Type B pancreatic cell (in vitro differentiated cells): ENCODE measurements around the gene FAM199X. TPM values are rescaled to one million over a fixed set of nuclear protein-coding genes. Genes with fewer than 3 reads are reported as not detected.

Experiments used
- DNase-seq: peaks from one replicate; pipeline ENCODE4 v3.0.0; 2021; ENCODE audit warnings: mixed read lengths; ENCODE audit not compliant: unreplicated experiment; ENCODE audit errors: extremely low spot score
- H3K27ac Mint-ChIP-seq: 2 replicates; pipeline ENCODE4 v1.8.0; 2021; ENCODE audit warnings: mild to moderate bottlenecking, mixed read lengths
- H3K27me3 Mint-ChIP-seq: 2 replicates; pipeline ENCODE4 v1.8.0; 2021; ENCODE audit warnings: mixed read lengths
- H3K36me3 Mint-ChIP-seq: 2 replicates; pipeline ENCODE4 v1.8.0; 2021; ENCODE audit warnings: mixed read lengths
- H3K4me1 Mint-ChIP-seq: one replicate; pipeline ENCODE4 v1.8.0; 2021; ENCODE audit warnings: mixed read lengths; ENCODE audit not compliant: unreplicated experiment
- H3K4me3 Mint-ChIP-seq: 2 replicates; pipeline ENCODE4 v1.8.0; 2021; ENCODE audit warnings: mild to moderate bottlenecking, mixed read lengths
- H3K9me3 Mint-ChIP-seq: 2 replicates; pipeline ENCODE4 v1.8.0; 2021; ENCODE audit warnings: mixed read lengths
- CTCF ChIP-seq: fragments of 200-600 bp; sonication (generic); conservative IDR thresholded peaks from 2 replicates; pipeline ENCODE4 v1.5.0; 2021; ENCODE audit warnings: antibody characterized with exemption, mild to moderate bottlenecking
- total RNA-seq: library from RNA; stranded (reverse); gene quantifications from 2 replicates; pipeline ENCODE4 v1.2.1, GENCODE V29; 2021; ENCODE audit warnings: low replicate concordance

FAM199X gene
- total RNA-seq, 1 donor from 2014 or later: 17.4 TPM

- Mint-ChIP-seq H3K27me3 (no peaks in the 10 kb centered on the region), H3K4me1 (no peaks in the 10 kb centered on the region), H3K9me3 (no peaks in the 10 kb centered on the region), H3K27ac (no peak overlapping the region), H3K4me3 (no peak overlapping the region), H3K36me3 (peaks cover 3% of the 10 kb centered on the region)
- no peak for DNase-seq
- no peak for TF ChIP-seq CTCF
Observed at GRCh38 chrX:104130808-104131207, 35.4 kb upstream of the FAM199X start.

DNA sequence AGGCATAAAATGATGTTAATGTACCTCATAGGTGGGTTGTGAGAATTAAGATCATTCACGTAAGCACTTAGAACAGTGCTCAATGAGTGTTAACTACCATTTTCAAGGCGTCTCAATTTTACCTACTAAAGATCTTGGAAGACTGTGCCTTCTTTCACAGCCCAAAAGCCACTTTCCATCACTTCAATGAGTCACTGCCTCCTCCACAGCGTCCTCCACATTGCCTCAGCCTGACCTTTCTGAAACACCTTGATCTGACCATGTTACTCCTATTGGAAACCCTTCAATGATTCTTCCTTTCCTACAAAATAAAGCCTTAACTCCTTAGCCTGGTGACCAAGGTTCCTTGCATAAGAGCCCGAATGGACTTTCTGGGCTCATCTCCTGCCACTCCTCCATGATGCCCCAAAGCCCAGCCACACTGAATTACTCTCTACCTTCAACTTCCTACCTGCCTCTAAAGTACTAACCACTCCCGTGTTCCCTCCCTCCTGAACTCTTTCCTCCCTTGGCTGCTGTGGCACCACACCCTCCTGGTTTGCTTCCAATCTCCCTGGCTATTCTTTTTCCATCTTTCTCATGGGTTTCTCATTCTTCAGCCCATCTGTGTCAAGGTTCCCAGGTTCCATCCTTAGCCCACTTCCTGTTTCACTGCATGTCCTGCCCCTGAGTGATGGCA is 31.5 kb upstream of the FAM199X start:
- no peak for TF ChIP-seq CTCF
- Mint-ChIP-seq H3K27ac (no peak overlapping the region), H3K36me3 (peaks cover 3% of the 10 kb centered on the region), H3K4me3 (no peak overlapping the region), H3K27me3 (no peaks in the 10 kb centered on the region), H3K4me1 (no peaks in the 10 kb centered on the region), H3K9me3 (no peaks in the 10 kb centered on the region)
- no peak for DNase-seq

DNA sequence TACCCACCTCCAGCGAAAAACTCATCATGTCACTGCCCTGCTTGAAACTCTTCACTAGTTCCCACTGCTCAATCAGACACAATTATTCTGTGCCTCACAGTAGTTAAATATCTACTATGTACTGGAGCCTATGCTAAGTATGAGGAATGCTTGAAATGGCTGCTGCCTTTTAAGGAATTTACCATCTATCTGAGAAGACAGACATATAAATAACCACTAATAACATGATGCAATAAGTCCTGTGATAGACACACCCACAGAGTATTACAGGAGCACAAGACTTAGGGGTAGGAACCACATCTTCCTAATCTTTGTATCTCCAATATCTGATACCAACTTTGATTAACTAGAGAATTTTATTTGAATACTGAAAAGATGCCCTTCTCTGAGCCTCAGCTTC is 30.6 kb upstream of the FAM199X start:
- Mint-ChIP-seq H3K27ac (no peak overlapping the region), H3K4me3 (no peak overlapping the region), H3K36me3 (peaks cover 1% of the 10 kb centered on the region), H3K4me1 (no peaks in the 10 kb centered on the region), H3K27me3 (no peaks in the 10 kb centered on the region), H3K9me3 (no peaks in the 10 kb centered on the region)
- no peak for DNase-seq
- no peak for TF ChIP-seq CTCF

DNA sequence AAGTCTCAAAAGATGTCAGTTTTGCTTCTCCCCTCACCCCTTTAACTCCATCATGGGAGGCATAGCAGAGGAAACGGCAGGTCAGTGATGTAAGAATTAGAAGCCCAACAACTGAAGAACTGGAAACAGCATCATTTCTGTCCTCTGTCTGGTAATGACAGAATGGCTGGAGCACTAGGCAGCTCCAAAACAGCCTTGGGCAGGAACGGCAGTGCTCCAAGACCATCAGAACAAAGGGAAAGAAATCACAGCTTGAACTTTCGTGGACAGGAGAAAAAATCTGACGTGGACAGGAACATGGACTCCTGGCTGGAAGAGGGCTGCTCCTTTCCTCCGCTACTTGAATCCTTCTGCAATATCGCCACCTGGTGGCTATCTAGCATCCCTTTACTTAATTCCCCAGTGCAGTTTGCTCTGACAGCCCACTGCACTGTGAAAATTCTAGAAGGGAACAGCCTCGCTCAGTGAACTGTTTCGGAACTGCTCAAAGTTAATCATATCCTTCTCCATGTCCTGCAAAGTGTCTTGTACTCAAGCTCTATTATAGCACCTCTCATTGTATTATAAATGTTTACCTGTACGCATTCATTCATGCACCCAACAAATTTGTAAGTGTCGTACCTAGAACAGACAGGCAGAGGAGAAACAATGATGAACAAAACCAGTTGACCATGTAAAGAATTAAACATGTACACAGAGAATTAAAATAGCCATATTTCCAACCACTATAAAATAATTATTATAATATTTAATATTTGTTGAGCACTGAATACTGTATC is 29.8 kb upstream of the FAM199X start:
- H3K27ac Mint-ChIP-seq: peak overlapping the region; percentile 59
- no peaks in the 10 kb centered on the region for H3K27me3 Mint-ChIP-seq
- H3K36me3 Mint-ChIP-seq: no peaks in the 10 kb centered on the region
- peak; percentile 86 for TF ChIP-seq CTCF
- no peak for DNase-seq
- peak overlapping the region; percentile 80 for H3K4me3 Mint-ChIP-seq
- no peaks in the 10 kb centered on the region for H3K9me3 Mint-ChIP-seq
- H3K4me1 Mint-ChIP-seq: no peaks in the 10 kb centered on the region

DNA sequence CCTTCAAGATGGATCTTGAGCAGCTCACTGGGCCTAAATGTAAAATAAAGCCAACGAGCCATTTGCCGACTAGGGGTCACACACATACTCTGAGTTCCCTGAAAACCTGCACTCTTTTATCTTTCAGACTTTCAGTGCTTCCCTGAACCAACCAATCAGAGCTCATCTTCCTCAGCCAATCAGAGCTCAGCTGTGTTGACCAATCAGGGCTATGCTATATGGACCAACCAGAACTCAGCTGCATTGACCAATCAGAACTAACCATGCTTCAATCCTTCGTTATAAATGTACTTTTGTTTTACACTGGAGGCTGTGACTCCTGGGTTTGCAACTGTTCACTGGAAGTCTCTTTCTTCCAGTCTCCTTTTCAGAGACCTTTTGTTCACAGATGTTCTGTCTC is 28.8 kb upstream of the FAM199X start:
- Mint-ChIP-seq H3K9me3 (no peaks in the 10 kb centered on the region), H3K27me3 (no peaks in the 10 kb centered on the region), H3K27ac (no peak overlapping the region), H3K4me1 (no peaks in the 10 kb centered on the region), H3K36me3 (no peaks in the 10 kb centered on the region), H3K4me3 (no peak overlapping the region)
- DNase-seq: no peak
- TF ChIP-seq CTCF: no peak
